ENCODE data around the gene COL18A1.

COL18A1 gene

GRCh38 chr21:45537746-45538291, 132.9 kb downstream of the COL18A1 start:
- no peak for DNase-seq

DNA sequence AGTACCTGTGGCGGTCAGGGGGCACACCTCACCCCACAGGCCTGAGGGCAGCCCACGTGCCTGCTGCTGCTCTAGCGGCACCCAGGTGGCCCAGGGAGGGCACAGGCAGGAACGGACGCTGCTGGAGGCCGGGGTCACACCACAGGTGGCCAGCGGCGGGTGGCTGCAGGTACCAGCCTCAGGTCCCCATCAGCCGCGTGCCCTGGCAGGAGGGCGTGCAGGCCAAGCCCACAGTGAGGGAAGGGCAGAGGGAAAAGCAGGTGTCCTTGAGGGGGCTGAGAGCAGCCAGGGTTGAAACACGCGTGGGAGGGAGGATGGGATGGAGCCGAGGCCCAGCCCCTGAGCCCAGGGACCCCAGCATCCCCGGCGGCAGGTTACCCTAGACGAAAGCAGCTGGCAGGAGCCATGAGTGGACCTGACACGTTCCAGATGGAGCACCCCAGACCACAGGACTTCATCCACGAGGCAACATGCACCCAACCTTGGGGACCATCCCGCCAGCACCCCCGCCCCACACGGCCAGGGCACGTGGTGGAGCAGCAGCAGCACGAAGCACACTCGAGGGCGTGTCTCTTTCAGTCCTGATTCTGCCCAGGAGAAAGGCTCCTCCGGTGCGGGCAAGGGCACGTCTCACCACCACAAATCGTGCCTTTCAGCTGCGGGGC, 133.5 kb downstream of the COL18A1 start:
- DNase-seq: no peak

- no peak for DNase-seq
Measured at GRCh38 chr21:45539046-45539795, 134.3 kb downstream of the COL18A1 start.

DNA sequence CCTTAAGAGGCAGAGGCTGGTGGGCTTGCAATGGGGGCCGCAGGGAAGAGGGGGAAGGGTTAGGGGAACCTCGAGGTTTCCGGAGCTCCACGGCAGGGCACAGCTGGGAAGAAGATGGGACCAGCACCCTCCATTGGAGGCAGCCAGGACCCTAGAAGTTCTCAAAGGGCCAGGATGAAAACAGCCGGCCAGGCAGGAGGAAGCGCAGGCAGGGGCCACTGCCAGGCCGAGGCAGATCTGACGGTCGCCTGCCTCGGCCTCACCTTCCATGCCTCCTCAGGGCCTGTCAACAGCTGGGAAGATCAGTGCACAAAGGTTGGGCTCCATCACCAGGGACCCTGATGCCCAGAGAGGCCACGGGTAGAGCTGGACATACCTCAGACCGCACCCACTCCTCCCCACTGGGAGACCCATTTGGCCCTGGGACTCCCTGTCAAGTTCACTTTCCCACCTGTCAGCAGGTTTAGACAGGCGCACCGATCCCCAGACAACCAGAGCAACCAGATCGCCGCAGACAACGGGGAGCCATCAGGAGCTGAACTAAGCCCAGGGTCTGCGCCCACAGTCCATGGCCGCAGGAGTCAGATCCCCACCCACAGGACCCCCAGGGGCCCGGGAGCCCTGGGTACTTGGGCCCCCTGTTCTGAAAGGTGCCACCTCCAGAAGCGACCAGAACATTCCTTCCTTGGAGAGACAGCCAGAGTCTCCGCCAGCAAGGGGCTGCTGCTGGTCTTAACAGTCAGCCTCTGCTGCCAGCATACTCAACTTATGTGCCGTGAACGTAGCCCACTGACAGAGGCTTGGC, 135.0 kb downstream of the COL18A1 start:
- DNase-seq: no peak

- DNase-seq: no peak
Measured at GRCh38 chr21:45540601-45540970, 135.6 kb downstream of the COL18A1 start.

DNA sequence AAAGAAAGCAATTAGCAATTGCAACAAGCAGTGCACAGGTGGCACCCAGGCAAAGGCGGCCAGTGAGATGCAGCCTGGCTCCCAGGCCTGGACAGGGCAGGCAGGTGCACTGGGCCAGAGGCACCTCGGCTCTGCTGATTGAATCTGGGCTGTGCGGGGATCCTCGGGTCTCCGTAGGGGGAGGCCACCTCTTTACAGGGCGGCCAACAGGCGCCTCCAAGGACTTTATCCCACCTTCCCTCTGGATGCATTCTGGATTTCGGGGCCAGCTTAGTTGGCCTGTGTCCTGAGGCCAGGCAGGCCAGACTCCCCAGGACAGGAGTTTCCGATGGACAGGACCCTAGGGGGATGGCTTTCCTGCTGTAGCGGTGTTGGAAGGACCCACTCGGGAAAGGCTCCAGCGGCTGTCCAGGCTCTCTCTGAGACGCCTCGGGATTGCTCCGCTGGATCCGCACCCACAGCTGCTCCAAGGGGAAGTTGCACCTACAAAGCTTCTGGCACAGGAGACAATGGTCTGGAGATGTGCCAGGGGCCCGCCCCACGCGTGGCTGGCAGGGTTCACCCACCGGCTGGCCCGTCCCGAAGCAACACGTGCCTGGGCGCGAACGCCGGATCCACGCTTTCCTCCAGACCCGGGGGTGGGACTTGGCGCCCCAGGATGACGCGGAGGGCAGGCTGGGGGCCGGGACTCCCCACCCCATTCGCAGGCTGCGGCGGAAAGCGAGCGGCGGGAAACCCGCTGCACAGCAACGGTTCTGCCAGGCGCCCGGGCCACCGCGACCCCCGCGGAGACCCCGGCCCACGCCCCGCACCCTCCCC, 136.5 kb downstream of the COL18A1 start:
- peak; percentile 75 for DNase-seq

DNA sequence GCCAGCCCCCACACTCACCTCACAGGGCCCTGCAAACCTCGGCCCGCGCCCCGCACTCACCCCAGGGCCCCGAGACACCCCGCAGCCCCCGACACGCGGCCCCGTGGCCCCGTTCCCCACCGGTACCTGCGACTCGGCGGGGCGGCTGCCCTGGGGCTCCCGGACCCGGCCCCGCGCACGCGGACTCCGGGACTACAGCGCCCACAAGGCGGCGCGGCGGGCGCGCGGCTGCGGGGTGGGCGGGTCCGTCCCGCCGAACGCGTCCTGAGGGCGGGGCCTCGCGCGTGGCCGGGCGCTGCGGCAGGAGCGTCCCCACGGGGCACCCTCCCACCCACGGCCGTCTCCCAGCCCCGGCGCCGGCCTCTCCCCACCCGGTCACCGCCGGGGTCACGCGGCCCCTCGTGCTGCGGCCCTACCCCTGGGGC, 137.3 kb downstream of the COL18A1 start, which contains the start of gene SLC19A1:
SLC19A1 (minus strand) TSS at position 199 of the 425 bp plus-strand sequence. CDS start 4,481 bp downstream, outside the sequence.
- DNase-seq: peak; percentile 79

DNA sequence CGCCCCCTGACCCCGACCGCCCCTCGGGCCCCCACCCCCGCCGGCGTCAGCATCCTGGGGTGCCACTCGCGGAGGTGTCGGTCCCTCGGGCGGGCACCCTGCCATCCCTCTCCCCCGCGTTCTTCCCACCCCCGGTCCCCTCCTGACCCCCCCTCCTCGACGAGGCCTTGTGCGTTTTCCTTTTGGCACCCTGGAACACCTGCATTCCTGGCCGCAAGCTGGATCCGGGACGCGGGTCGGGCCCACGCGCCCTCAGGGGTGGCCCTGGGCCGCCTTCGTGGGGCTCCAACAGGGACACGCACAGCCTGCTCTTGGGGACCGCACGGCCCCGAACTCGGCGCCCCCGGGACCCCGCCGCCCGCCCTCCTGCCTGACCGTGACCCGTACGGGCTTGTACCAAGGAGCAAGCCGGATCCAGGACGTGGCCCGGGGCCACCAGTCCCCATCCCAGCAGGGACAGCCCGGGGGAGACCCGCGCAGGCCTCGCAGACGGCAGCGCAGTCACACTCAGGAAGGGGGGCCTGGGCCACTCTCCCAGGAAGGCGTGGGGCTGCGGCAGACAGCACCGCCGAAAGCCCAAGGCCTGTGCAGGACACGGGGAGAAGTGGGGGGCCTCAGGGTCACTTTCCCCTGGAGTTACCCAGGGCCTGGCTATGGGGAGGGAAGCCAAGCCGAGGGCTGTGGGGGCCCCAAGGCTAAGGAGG, 137.9 kb downstream of the COL18A1 start:
- DNase-seq: no peak

DNA sequence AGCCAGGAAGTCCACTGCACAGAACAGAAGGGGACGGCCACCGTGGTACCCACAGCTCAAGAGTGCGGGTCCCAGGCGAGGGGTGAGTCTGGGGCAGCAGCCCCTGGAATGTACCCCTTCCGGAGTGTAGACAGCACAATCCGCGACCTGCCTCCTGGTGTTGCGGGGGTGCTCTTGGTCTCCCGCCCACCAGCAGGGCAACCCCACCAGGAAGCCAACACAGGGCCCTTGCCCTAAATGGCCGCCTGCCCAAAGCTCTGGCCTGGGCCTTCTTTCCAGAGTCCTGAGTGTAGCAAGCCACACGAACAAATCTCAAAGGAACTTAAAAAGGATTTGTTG, 138.4 kb downstream of the COL18A1 start:
- no peak for DNase-seq

DNA sequence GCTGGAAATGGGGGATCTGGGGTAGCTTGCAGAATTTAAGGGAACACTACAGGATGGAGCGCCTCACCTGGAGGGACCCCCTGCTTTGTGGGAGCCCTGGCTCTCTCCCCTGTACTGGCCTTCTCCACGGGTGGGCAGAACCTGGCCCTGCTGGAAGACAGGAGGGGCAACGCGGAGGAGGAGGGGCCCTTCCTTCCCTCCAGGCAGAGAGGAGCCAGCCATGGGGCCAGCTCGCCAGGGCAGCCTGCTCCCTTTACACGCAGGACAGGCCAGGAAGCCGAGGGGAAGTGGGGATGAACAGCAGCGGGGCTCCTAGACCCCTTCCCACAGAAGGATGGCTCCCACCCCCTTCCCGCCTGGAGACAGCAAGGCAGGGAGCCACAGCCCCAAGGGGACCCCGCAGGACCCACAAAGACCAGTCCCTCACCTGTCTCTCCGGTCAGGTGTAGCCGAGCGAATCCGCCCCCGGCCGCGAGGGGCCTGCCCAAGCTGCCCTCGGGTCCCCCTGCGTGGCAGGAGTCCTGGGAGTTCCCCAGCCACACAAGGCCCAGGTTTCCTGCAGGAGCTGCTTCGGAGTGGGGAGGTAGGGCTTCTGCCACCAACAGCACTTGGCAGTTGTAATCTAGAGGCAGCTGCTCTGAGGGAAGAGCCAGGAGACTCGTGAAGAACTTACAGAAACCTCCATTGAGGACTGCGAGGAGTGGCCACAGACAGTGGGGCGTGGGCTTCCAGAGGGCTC, 138.9 kb downstream of the COL18A1 start:
- no peak for DNase-seq

DNA sequence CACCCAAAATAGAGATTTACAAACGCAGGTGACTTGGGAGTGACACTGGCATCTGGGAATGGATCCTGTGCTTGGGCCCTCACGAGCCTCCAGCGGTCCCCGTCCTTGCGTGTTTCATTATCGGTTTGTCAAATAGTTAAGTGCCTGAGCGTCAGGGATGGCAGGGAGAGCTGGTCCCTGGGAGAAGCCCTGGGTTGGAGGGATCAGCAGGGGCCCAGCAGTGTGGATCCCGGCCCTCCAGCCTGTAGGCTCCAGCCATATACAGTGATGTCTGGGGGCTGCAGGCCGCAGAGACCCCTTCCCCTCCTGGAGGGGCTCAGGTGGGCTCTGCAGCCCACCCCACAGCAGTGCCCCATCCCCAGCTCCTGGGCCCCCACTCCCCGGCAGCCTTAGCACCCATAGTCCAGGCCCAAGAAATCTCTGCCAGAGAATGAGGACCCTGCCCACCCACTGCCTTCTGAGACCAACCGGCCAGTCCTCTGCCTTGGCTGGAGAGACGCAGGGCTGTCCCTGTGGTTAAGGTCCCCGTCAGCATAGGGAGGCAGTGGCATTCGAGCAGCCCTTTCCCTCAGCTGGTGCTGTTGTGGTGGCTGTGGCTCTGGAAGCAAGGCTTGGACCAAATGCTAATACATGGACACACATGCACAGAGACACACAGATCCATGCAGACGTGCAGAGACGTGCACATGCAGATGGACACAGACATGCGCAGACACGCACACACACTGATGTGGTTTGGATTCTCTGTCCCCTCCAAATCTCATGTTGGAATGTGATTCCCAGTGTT, 139.7 kb downstream of the COL18A1 start:
- DNase-seq: no peak

DNA sequence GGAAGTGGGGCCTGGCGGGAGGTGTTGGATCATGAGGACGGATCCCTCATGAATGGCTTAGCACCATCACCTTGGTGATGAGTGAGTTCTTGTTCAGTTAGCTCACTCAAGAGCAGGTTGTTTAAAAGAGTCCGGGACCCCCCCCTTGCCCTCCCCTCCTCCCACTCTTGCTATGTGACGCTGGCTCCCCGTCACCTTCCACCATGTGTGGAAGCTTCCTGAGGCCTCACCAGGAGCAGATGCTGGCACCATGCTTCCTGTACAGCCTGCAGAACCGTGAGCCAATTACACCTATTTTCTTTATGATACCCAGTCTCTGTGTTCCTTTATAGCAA, 140.2 kb downstream of the COL18A1 start:
- DNase-seq: no peak

DNA sequence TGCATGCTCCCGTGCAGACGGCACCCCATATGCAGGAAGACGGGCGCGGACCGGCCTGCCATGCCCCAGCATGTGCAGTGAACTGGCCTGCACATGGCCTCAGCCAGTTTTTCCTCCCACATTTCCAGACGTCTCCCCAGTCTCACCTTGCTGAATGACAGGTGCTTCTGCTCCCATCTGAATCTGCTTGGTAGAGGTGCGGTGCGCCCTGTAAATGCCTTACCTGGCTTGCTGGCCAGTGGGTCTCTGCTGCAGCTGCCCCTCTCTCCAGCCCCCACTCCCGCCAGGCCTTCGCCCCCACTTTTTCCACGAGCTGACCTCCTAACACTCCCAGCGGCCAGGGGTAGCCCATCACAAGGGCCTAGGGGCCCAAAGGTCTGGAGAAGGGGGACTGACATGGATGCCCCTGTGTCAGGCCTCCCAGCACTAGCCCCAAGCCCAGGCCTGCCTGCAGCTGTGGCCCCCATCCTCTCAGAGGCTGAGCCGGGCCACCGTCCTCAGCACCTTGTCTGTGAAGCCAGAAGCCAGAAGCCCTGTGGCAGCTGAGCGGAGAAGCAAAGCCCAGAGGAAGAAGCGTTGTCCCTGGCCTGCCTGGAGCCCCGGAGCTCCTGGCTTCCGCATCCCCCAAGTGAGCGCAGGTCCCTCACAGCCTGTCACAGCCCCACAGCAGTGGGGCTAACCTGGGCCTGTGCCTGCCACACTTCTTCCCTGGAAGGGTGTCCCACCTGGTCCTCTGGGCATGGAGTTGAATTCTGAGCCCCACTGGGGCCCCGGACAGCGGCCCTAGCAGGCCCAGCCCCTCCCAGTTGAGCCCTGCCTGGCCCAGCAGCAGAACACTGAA, 140.9 kb downstream of the COL18A1 start:
- DNase-seq: no peak

DNA sequence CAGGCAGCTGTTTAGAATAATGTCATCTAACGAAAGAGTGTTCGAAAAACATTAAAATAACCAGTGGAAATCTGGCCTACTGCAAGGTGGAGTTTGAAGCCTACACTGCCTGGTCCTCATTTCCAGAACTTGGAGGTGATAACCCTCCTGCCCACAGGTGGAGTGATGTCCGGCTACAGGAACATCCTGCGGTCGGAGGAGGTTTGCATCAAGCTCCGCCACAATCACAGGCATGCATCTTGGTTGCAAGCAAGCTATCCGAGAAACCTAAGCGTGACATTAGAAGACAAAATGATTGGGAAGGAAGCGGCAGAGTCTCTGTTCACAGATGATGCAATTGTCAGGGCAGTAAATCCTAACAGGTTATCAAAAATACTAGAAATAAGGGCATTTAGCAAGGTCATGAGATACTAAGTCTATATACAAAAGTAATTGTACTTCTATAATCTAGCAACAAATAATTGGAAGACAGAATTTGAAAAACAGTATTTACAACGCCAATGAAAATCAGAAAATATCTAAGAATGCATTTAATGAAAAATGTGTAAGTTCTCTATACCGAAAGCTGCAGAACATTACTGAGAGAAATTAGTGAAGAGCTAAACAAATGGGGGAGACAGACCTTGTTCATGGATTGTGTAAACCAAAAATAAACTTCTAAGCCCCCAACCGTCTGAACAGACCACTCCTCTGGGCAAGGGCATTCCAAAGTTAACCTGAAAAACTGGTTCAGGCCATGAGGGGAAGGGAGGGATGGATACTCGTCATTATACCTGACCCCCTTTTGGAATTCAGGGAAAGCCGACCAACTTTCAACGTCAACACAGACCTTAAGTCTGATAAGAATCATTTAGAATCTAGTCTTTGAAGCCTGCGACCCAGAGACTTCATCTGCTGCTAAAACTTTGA, 141.9 kb downstream of the COL18A1 start:
- no peak for DNase-seq

DNA sequence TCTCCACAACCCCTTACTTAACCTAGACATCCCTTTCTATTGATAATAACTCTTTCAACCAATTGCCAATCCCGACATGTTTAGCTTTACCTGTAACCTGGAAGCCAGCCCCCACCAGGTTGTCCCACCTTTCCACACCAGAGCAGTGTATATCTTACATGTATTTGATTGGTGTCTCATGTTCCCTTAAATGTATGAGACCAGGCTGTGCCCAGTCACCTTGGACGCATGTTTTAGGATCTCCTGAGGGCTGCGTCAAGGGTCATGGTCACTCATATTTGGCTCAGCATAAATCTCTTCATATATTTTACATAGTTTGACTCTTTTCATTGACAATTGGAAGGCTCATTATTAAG, 142.6 kb downstream of the COL18A1 start:
- DNase-seq: no peak

DNA sequence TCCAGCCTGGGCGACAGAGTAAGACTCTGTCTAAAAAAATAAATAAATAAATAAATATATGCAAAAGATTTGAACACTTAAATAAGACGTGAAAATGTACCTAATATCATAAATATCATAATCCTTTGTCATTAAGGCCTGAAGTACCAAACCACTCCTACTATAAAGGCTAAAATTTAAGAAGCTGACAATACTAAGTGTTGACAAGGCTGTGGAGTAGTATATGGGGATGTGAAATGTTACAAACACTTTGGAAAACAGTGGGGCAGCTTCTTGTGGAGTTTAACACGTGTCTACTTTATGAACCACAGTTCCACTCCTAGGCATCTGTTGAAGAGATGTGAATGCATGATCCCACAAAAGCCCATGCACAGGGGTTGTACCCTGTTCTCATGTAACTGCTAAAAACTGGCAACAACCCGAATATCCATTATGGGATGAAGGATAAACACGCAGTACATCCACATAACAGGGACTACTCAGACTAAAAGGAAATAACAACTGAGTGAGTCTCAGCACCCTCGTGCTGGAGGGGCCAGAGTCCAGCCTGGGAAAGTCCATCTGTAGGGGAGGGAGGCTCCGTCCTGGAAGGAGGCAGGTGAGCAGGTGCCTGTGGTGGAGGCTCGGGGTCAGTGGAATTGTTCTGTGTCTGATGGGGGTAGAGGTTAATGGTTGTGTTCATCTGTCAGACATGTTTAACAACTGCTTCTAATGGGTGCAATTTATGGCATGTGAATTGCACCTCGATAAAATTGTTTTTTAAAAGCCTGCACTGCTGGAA, 143.9 kb downstream of the COL18A1 start:
- DNase-seq: no peak

DNA sequence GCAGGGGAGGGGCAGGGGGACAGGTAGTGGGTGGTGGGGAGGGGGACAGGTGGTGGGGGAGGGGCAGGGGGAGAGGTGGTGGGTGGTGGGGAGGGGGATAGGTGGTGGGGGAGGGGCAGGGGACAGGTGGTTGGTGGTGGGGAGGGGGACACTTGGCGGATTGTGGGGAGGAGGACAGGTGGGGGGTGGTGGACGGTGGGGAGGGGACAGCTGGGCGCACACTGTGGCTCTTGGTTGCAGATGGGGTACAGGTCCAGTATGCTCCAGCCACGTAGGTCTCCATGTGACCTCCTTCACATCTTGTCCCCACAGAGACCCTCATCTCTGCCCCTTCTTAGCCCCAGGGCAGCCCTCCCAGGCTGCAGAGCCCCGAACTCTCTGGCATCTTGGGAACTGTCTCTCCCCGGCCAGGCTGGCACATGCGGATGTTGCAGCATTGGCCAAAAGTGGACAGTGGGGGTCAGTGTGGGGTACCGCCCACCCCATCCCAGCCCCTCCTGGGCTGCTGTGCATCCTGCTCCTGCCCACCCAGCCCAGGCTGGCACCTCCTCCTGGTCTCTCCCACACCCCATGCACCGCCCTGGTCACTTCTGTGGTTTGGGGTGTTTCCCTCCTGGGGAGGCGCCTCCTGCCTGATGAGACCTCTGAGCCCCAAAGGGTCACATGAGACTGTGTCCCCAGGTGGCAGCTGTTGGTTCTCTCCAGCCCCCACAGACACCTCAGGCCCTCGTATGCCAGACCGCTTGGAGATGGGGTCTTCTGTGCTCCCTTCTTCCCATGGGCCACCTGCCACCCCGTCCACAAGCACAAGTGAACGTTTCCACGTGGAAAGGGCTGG, 144.9 kb downstream of the COL18A1 start:
- DNase-seq: no peak
